HG03457 (cell line): ENCODE results near the gene VPS25.
A peak's percentile ranks its signal among the peaks of the same experiment; 100 is the strongest.
"Not testable (repeated sequence)": the region's sequence is repeated elsewhere in the genome, so short reads cannot be mapped to it uniquely, and the experiment has no call there.

Source experiments
- ATAC-seq: cut with Tn5 transposase; IDR thresholded peaks from one replicate; pipeline ENCODE4 v1.9.1; 2021; ENCODE audit warnings: moderate number of reproducible peaks; ENCODE audit not compliant: unreplicated experiment

The VPS25 gene

DNA sequence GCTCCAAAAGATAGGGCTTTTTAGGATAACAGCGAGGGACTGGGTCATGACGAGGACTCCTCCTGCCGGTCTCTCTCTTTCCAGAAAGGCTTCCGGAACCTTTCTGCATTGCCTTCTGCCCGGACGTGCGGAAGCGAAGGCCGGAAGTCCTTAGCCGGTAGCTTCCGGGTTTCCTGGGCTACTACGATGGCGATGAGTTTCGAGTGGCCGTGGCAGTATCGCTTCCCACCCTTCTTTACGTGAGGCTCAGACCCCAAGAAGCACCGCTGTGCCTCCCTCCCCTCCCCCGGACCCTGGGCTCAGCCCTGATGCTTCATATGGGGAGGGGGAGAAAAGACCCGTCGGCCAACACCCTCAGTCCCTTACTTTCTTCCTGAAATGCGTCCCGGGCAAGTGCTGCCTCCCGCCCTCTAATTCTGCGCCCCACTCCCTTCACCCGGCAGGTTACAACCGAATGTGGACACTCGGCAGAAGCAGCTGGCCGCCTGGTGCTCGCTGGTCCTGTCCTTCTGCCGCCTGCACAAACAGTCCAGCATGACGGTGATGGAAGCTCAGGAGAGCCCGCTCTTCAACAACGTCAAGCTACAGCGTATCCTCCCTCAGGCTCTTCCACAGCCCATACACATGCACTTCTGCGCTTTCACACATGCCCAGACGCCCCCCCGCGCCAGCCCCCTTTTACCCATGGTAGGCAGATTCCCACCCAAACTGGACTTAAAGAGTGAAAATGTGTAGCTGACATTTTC, at the start of gene VPS25:
TSS of gene VPS25 (plus strand) at position 160 of the 746 bp plus-strand sequence. CDS start at position 187, 27 bp downstream.
- ATAC-seq, result no peak

DNA sequence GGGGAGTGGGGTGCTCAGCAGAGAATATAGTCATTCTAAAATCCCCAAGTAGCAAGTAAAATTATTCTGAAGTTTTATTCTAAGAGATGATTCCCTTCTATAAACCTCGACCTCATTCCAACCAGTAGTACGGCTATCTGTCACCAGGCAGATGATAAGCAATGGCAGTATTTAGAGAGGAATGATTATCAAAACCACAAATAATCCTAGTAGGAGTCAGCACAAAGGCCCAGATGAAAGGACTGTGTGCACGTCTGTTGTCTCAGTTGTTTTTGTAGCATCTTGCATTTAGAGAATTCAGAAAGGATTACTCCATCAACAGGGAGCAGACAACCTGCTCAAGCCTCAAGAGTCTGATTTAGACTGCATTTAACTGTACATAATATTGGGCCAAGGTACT, 49.6 kb upstream of the VPS25 start:
- ATAC-seq, result no peak

DNA sequence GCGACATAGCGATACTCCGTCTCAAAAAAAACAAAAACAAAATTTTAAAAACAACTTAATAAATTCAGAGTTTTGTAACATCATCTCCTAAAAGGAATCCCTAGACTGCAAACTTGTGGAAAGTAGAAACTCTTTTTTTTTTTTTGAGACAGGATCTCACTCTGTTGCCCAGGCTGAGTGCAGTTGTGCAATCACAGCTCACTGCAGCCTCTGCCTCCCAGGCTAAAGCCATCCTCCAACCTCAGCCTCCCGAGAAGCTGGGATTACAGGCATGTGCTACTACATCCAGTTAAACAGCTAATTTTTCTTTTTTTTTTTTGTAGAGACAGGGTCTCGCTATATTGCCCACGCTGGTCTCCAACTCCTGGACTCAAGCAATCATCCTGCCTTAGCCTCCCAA, 48.1 kb upstream of the VPS25 start:
- ATAC-seq, result no peak

DNA sequence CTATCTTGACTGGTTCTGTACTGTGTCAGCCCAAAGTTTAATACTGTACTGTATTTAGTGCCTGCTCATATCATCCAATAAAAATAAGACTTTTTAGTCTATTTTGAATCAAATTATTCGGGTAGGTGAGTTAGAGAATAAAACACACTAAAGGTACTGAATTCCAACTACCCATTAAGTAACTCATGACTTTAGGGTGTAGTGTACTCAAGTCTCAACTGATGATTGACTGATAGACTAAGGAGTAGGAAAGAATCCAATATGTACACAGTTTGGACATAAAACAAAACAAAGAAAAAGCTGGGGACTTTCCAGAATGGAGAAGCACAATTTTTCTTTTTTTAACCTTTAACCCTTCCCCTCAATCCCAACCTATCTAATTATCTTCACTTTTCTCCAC, 32.5 kb upstream of the VPS25 start:
- ATAC-seq, result no peak

DNA sequence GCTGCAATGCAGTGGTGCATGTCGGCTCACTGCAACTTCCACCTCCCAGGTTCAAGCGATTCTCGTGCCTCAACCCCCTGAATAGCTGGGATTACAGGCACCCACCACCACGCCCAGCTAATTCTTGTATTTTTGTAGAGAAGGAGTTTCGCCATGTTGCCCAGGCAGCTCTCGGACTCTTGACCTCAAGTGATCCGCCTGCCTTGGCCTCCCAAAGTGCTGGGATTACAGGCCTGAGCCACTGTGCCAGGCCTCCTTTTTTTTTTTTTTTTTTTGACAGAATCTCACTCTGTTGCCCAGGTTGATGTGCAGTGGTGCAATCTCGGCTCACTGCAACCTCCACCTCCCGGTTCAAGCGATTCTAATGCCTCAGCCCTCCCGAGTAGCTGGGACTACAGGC, 30.3 kb upstream of the VPS25 start:
- not testable (repeated sequence) for ATAC-seq

DNA sequence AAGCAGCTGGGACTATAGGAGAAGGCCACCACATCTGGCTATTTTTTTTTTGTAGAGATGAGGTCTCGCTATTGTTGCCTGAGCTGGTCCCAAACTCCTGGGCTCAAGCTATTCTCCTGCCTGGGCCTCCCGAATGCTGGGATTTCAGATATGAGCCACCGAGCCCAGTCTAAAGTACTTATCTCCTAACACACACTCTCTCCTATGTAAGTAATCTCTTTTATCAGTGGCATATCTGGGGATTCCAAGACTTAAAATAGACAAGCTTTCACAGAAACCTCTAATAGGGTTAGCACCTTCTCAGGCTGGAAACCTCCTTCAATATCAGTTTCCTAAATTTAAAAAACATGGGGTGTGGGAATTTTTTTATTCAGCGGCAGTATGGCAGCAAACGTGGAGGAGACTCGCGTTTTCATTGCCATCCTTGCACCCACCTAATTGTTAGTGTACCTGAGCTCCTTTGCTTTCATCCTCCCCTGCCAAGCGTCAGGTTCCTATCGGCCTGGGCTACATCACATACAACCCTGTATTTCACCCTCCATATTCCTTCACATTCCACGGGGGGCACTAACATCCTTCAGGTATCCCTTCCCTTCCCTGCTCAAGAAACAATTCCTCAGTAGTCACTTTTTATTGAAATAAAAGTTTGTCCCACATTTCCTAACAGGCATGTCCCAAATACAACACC, 29.5 kb upstream of the VPS25 start:
- ATAC-seq, result no peak

DNA sequence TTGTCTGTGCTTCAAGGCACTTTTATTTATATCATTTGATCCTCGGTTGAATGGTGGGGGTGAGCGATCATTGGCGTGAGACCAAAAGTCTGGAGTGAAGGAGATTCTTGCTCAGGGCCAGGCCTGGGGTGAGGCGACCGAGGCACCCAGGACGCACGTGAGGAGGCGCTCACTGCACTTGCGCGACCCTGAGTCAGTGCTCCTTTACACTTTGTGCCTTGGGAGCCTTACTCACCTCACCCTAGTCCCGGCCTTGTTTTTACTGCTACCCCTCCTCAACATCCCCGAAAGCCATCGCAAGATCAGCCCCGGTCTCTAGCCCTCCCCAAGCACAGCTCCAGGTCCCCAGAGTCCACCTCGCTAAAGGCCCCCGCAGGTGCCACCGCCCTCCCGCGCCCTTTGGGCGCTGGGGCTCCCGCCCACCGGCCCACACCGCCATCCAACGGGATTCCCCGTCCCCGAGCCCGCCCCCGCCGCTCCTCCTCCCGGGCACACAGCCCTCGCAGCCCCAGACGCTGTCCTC, 28.9 kb upstream of the VPS25 start:
- ATAC-seq, result peak; percentile 34

DNA sequence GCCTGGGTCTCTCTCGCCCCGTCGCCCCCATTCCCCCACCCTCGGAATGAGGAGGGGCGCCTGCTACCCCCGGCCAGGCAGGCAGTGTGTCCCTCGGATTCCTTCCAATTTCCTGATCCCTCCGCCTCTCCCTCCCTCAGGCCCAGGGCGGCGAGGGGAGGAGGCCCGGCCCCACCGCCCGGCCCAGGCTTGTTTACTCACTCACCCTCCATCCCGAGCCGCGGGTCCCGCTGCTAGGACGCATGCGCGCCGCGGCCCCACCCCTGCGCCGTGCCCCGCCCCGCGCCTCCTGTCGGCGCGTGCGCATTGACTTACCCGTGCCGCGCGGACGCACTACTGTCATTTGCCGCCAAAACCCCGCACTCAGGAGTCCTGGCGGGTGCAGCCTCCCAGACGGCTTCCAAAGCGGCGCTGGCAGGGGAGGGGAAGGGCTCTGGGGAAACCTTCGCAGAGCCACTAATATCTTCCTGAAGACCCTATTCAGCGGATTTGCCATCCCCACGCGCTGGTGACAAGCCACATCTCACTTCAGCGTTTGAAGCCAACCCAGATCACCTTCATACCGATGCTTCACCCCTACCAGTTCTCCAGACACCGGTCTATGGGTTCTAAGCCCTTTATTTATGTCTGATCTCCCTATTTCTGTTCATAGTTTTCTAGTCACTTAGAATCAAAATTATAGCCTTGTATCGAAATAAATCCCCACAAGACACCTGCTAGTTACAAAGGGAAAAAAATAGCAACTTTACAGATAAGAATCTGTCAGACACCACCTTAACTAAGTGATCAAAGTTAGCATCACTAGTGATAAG, 28.2 kb upstream of the VPS25 start, which contains the start of gene EZH1:
TSS of gene EZH1 (minus strand) at position 235 of the 812 bp plus-strand sequence. CDS start 16,099 bp downstream, outside the sequence.
- ATAC-seq, result peak; percentile 72

DNA sequence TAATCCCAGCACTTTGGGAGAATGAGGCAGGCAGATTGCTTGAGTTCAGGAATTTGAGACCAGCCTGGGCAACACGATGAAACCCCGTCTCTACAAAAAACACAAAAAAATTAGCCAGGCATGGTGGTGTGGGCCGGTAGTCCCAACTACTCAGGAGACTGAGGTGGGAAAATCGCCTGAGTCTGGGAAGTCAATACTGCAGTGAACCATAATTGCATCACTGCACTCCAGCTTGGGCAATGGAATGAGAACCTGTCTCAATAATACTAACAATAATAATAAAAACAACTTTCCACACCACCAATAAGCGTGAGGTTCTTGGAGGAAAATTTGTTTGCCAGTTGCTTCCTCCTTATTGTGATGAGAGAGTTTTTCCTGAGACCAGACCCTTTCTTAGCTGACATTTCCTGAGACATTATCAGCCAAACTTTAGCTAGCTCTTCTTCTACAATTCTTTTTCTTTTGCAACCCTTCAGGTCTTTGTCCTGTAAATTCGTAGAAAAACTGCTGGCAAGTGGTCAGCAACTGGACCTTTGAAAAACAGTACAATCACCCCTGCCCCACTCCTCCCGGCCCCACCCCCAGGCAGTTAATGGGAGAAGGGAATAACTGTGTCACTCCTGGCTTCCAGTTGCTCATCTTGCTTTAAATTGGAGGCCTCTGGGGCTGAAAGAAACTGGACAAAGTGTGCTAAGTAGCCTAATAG, 24.9 kb upstream of the VPS25 start:
- no peak for ATAC-seq

DNA sequence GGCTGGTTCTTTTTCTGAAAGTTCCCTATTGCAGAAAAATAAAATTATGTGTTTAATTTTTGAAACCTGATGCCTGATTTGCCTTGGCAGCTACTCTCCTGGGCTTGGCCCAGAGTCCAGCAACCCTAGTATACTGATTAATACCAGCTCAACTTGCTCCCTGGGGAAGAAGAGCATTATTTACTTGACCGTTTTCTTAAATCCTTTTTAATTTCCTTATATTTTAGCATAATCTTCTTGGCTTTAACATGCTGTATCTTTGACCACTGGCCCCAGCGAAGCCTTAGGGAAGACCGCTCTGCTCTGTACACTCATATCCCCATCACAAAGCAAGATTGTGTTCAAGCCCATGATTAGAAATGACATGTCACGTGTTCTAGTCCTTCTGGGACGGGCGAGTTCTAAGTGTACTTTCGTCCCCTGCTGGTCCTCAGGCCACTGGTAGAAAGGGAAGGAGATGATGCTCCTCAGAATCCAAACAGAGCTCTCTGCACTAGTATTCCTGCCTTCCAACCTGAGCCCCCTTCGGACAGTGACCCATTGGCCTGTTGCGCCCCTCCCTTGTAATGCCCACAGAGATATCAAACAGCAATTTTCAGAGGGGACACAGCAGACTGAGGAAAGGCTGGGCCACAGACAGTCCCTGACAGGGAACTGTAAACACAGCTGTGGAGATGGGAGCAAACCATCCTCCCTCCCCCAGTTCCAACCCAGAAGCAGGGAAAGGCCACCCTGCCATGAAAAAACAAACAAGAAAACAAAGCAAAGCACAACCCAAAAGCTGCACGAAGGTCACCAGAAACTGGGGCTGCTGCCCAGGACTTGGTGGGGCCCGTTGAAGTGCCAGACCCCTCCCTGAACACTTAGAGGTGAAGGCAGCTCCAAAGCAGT, 24.1 kb upstream of the VPS25 start:
- no peak for ATAC-seq

DNA sequence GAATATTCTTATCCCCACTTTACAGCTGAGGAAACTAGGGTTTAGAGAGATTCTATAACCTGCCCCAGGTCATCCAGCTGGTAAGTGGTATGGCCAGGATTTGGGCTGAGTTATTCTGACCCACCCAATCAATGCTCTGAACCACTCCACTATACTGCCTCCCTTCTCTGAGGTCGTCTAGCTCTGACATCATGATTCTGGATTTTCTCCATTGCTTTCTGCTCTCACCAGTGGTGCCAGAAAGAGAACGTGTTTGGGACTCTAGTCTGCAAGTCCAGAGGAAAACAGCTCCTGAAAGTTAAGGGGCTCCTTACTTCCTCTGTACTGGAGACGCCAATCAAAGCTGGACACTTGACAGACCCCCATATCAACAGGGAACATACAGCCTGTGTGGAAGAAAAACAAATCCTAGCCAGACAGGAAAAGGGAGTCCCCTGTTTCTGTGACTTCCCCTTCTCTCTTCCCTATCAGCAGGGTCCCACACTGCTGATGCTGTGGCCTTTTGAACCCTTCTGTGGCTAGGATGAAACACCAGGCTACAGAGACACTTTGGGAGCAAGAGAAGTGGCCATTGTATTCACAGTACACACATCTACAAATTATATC, 22.4 kb upstream of the VPS25 start:
- ATAC-seq, result no peak

DNA sequence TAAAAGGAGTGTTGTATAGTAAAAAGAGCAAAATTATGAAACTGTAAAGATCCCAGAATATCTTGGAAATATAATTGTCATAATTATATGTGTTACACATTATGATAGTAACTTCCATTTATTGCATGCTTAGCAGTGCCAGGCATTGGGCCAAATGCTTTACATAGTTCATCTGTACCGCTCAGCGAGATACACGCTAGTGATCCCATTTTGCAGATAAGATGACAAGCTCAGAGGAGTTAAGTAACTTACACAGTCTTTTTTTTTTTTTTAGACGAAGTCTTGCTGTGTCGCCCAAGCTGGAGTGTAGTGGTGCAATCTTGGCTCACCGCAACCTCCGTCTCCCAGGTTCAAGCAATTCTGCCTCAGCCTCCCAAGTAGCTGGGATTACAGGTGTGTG, 21.6 kb upstream of the VPS25 start:
- ATAC-seq, result no peak

DNA sequence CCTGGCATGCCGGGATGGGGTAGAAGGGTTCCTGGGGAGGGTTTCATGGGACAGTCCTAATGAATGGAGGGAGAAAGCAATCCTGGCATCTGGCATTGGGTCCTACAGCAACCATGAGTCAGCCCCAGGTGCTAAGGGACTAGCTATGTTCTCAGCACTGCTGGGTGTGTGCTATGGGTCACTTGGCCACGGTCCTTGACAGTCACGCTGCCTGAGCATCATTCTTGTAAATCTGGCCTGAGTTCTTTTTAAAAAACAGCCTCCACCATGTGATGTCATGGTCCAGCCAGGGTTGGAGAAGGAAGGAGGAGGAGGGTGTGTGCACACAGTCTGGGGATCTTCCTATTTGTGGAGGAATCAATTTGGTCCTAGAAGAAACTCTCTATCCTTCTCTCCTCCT, 18.5 kb upstream of the VPS25 start:
- no peak for ATAC-seq

DNA sequence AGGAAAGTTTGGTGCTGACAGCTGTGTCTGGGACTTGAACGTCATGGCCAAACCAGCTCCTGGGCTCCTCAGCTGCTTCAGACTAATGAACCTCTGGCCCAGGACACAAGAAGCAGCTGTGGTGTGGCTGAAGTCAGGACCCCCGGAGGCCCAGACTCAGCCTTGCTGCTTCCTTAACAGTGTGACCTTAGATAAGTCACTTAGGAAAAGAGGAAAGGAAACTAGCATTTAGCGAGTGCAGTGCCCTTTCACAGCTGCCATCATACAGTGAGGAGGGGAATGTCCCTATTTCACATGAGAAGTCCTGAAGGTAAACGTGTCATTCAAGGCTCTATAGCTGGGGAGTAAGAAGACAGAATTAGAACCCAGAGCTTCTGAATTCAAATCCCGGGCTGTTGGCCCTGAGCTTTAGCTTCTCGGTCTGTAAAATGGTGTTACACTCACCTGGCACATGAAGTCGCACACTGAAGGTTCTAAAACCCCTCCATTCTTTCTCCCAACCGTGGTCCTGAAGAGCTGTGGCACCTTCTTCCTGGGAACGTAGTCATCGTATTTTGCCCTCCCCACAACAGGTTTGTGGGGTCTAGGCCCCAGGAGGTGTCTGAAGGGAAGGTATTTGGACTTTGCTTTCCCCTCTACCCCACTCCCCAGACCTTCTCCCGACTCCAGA, 13.1 kb upstream of the VPS25 start:
- ATAC-seq, result no peak

DNA sequence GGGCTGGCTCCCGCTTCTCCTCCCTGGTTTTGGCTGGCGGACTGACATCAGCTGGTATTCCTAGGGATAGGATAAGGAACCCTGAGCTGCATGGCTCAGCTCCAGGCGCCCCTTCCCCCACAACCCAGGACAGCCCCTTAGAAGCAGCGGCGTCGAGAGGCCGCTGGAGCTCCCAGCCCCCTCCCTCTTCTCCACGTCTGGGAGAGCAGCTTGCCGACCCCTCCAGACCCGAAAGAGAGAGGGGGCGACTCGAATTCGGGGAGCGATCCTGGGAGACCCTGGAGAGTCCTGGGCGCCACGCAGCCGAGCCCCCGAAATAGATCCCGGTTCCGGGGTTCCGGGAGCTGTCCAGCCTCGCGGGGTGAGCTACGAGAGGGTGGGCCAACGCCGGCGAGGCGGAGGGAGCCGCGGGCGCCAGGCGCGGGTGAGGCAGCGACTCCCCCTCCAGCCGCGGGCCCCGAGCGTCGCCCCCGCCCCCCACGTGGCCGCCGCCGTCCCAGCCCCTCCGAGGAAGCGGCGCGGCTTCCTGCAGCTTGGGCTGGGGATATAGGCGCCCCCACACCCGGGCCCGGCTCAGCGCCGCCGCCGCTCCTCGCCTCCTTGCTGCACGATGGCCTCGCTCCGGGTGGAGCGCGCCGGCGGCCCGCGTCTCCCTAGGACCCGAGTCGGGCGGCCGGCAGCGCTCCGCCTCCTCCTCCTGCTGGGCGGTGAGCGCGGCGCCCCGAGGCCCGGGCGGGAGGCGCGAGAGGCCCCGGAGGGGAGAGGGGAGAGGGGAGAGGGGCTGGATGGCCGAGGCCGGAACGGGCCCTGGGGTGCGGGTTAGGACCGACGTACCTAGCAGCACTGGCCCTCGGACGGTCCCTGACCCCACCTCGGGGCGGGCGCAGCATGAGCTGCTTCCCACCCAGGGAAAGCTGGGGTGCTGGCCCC, 12.3 kb upstream of the VPS25 start, which contains the start of gene RAMP2:
TSS of gene RAMP2 (plus strand) at position 576 of the 930 bp plus-strand sequence. CDS start at position 611, 35 bp downstream.
- no peak for ATAC-seq

DNA sequence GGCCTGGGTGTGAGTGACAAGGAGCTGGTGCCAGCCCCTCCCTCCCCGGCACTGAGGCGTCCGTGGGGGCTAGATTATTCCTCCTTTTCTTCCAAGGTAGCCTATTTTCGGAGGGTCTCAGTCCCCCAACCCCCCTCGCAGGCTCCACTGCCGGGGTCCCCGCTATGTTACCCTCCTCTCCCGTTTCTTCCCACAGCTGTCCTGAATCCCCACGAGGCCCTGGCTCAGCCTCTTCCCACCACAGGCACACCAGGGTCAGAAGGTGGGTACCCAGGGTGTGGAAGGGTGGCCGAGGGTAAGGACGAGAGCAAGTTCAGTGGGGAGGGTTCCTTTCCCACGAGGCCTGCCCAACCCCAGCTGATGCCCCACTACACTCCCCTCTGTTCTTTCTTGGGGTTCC, 11.6 kb upstream of the VPS25 start:
- no peak for ATAC-seq

DNA sequence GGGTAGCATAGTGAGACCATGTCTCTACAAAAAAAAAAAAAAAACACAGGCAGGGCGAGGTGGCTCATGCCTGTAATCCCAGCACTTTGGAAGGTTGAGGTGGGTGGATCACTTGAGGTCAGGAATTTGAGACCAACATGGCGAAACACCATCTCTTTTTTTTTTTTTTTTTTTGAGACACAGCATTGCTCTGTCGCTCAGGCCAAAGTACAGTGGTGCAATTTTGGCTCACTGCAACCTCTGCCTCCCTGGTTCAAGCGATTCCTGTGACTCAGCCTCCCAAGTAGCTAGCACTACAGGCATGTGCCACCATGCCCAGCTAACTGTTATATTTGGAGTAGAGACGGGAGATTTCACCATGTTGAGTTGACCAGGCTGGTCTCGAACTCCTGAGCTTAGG, 7.1 kb upstream of the VPS25 start:
- ATAC-seq, result no peak

DNA sequence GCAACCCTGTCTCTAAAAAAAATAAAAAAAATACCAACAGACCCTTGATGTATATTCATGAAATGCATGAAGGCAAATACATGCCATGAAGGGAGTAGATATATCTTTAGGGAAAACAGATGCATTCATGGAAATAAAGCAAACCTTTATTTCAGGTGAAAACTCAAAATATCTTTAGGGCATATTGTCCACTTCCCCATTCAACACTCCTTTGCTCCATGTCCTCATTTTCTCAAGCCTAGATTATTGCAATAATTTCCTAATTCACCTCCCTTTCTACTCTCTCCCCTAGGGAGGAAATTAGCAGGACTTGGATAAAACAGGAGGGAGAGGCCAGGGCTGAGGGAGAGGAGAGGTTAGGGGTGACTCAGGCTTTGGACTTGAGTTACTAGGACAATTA, 5.7 kb upstream of the VPS25 start:
- ATAC-seq, result no peak
